ENCODE data around the gene FBXO11.

- TF ChIP-seq, protein P1, sequence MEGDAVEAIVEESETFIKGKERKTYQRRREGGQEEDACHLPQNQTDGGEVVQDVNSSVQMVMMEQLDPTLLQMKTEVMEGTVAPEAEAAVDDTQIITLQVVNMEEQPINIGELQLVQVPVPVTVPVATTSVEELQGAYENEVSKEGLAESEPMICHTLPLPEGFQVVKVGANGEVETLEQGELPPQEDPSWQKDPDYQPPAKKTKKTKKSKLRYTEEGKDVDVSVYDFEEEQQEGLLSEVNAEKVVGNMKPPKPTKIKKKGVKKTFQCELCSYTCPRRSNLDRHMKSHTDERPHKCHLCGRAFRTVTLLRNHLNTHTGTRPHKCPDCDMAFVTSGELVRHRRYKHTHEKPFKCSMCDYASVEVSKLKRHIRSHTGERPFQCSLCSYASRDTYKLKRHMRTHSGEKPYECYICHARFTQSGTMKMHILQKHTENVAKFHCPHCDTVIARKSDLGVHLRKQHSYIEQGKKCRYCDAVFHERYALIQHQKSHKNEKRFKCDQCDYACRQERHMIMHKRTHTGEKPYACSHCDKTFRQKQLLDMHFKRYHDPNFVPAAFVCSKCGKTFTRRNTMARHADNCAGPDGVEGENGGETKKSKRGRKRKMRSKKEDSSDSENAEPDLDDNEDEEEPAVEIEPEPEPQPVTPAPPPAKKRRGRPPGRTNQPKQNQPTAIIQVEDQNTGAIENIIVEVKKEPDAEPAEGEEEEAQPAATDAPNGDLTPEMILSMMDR (IDR thresholded peaks at IDR 0.05; ENCODE audit: low read depth, low read length, missing input control), result no peak
- TF ChIP-seq, protein P2, sequence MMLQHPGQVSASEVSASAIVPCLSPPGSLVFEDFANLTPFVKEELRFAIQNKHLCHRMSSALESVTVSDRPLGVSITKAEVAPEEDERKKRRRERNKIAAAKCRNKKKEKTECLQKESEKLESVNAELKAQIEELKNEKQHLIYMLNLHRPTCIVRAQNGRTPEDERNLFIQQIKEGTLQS (IDR thresholded peaks at IDR 0.05), result no peak
- TF ChIP-seq FOXA2 (IDR thresholded peaks at IDR 0.05) (no peak), RAD21 (IDR thresholded peaks at IDR 0.05) (no peak), SP1 (IDR thresholded peaks at IDR 0.05) (no peak), YY1 (IDR thresholded peaks at IDR 0.05) (no peak), REST (IDR thresholded peaks at IDR 0.05) (no peak), MAX (IDR thresholded peaks at IDR 0.05) (no peak), HNF4G (IDR thresholded peaks at IDR 0.05) (no peak), JUND (IDR thresholded peaks at IDR 0.05) (no peak), TAF1 (conservative IDR thresholded peaks at IDR 0.05) (no peak), GABPA (IDR thresholded peaks at IDR 0.05 in 1 of 2, conservative IDR thresholded peaks at IDR 0.05 in 1 of 2) (no peak)
Observed at GRCh38 chr2:47891369-47892337, 14.6 kb downstream of the FBXO11 start.

Data from liver (tissue), 3 donors.